GM03348 (cell line): Measurements from ENCODE around the gene IL17C.
"Not testable (repeated sequence)": the region's sequence is repeated elsewhere in the genome, so short reads cannot be mapped to it uniquely, and the experiment has no call there.

ENCODE experiments used
- DNase-seq: peaks from one replicate; pipeline ENCODE4 v3.0.0; 2012; ENCODE audit warnings: low spot score

Gene IL17C

DNA sequence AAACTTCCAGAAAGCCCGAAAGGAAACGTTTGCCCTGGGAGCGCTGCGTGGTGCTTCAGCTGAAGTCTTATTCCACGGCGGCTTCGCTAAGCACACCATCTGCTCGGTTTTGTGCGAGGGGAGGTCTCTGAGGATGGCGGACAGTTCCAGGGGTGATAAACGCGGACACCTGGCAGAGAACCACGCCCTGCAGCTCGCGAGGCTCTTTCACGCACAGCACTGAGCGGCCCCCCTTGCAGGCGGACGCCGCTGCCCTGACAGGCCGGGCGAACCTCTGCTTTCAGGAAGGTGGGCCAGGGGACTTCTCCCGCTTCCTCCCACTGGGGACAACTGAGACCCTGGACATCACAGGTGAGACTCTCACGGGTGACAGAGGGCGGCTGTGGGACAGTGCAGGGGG, 20.8 kb downstream of the IL17C start:
- DNase-seq: no peak

DNA sequence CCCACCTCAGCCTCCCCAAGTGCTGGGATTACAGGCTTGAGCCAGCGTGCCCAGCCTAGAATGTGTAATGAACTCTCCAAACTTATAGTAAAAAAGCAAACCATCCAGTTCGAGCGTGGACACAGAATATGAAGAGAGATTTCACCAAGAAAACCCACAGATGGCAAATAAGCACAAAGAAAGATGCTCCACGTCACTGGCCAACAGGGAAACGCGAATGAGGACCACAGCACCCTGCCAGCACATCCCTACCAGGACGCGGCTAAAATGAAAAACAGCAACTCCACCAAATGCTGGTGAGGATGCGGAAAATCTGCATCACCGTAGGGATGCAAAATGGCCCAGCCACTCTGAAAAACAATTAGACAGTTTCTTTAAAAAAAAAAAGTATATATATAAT, 23.1 kb downstream of the IL17C start:
- DNase-seq: no peak

GRCh38 chr16:88662222-88662842, 24.0 kb downstream of the IL17C start:
- DNase-seq: no peak

DNA sequence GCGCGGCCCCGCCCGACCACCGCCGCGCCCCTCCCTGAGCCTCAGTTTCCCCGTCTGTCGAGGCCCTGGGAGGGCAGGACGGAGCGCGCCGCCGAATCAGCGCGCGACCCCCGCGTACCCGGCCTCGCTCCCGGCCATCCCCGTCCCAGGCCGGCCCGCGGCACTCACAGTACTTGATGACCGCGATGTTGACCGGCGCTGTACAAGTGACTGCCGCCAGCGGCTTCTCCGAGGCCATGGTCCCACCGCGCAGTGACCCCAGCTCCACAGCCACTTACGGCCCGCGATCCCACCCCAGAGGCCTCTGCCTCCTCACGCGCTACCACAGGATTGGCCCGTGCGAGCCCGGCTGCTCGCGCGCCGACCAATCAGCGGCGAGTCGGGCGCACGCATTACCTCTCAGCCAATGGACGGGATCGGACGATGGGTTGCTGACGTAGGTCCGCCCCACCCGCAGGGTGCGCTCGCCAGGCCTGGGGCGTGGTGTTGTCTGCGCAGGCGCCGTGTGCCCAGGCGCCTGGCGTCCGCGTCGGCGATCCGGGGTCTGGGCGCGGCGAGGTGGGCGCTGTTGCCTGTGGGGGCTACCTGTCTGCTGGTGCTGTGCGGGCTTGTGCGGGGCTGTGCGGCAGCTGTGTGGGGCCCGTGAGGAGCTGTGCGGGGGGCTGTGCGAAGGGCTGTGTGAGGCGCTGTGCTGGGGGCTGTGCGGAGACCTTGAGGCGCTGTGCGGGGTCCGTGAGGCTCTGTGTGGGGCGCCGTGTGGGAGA, 24.7 kb downstream of the IL17C start, which contains the start of gene MVD:
MVD (minus strand) TSS at position 249 of the 764 bp plus-strand sequence; CDS start at position 238, 11 bp downstream.
- DNase-seq: peak; percentile 100

DNA sequence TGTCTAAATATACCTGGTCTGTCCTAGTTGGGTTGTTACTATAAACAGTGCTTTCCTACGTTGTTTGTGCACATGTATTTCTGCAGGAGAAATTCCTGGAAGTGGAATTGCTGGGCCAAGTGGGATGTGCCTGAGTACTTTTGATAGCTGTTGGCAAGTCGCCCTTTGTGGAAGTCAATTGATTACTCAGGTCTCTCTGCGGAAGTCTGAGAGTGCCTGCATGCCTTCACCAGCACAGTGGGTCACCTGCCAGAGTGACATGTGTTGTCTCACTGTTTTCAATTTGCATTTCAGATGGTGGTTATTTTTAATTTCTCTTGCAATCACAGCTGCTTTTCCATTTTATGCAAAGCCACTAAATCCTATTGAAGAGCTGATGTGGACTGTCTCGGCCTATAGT, 26.8 kb downstream of the IL17C start:
- no peak for DNase-seq

DNA sequence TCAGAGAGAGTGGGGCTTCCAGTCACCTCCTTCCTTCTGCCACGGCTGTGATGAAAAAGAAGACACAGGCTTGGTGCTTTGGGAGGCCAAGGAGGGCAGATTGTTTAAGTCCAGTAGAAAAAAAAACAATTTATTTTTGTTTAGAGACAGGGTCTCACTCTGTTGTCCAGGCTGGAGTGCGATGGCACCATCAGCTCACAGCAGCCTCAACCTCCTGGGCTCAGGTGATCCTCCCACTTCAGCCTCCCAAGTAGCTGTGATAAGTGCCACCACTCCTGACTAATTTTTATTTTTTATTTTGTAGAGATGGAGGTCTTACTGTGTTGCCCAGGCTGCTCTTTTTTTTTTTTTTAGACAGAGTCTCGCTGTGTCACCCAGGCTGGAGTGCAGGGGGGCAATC, 27.2 kb downstream of the IL17C start:
- no peak for DNase-seq

GRCh38 chr16:88667461-88667860, 29.1 kb downstream of the IL17C start:
- no peak for DNase-seq

DNA sequence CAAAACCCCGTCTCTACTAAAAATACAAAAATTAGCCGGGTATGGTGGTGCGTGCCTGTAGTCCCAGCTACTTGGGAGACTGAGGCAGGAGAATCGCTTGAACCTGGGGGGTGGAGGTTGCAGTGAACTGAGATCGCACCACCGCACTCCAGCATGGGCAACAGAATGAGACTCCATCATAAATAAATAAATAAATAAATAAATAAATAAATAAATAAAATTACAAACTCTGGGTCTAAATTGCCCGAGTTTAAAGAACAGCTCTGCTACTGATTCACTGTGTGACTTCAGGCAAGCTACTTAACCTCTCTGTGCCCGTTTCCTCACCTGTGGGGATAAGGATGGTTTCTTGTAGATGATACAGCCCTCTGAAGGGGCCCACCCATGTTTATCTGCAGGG, 31.1 kb downstream of the IL17C start:
- DNase-seq: not testable (repeated sequence)

- peak; percentile 60 for DNase-seq
Measured at GRCh38 chr16:88669980-88670379, 31.6 kb downstream of the IL17C start.

DNA sequence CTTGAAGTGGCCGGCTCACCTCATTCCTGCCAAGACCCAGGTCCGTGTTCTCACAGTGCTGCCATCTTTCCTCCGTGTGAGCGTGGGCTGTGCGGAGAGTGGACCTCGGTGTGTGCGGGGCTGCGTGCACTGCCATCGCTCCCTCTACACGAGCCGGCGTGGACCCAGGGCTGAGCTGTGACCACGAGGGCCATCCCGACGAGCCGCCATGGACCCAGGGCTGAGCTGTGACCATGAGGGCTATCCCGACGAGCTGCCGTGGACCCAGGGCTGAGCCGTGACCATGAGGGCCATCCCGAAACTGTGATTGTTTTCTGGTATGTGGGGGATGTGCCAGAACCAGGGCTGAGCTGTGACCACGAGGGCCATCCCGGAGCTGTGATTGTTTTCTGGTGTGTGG, 33.4 kb downstream of the IL17C start:
- no peak for DNase-seq

- DNase-seq: no peak
Measured at GRCh38 chr16:88672776-88673175, 34.4 kb downstream of the IL17C start.

GRCh38 chr16:88673716-88674379, 35.5 kb downstream of the IL17C start:
- no peak for DNase-seq

DNA sequence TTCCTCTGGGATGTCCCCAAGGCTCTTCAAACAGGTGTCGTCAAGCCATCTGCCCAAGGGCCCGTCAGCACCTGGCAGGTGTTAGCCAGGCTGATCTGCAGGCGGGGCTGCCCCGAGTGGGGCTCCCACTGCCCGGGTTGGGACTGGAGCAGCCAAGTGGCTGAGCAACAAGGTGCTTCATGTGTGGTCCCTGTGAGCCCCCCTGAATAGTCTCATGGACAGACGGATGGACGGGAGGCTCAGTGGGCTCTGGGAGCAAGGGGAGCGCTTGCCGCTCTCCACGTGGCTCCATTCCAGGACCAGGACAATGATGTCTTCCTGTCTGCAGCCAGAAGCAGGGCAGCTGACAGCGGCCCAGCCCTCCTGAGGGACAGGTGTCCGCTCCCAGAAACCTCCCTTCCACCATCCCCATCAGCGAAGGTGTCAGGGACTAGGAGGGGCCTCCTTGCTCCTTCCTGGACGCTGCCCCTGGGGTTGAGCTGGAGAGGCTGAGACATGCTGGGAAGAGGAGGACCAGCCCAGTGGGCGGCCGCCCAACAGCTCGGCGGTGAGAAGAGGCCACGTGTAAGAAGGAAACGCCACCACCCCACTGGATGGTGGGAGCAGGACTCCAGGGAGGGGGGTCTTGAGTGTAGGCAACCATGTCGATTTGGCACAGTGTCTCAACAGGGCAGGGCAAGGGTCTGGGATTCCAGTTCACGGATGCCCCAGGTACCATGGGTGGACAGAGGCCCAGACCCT, 38.3 kb downstream of the IL17C start:
- no peak for DNase-seq

GRCh38 chr16:88677721-88678120, 39.3 kb downstream of the IL17C start:
- DNase-seq: no peak

DNA sequence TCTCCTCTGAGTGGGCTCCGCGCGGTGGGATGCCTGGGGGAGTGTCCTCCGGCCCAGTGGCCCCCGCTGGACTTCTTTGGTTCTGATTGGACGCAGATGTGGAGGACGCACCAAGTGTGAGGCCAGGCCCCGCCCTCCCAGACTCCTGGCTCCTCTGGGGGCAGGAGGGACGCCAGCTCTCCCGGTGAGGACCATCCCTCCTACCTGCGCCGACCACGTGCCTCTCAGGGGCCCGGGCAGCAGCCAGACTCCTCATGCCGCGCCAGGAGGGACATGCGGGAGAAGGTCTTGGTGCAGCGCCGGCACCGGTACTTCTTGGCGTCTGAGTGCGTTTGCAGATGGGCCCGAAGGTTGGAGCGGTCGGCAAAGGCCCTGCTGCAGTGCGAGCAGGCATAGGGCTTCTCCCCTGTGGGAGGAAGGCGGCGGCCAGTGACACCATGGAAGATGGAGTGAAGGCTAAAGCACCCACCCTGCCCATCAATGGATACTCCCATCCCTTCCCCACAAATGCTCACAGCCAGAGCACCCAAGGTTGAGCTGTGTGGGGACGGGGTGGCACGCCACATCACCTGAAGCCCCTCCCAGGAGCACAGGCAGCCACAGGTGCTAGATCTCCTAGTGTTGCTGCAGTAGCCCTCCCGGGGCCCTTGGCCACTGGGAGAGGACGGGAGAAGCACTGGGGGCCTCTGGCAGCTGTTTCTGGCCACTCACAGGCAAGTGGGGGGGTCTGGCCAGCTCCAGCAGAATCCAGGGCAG, 40.0 kb downstream of the IL17C start:
- no peak for DNase-seq

GRCh38 chr16:88680554-88681083, 42.2 kb downstream of the IL17C start:
- no peak for DNase-seq

GRCh38 chr16:88681084-88681680, 42.8 kb downstream of the IL17C start:
- DNase-seq: no peak

DNA sequence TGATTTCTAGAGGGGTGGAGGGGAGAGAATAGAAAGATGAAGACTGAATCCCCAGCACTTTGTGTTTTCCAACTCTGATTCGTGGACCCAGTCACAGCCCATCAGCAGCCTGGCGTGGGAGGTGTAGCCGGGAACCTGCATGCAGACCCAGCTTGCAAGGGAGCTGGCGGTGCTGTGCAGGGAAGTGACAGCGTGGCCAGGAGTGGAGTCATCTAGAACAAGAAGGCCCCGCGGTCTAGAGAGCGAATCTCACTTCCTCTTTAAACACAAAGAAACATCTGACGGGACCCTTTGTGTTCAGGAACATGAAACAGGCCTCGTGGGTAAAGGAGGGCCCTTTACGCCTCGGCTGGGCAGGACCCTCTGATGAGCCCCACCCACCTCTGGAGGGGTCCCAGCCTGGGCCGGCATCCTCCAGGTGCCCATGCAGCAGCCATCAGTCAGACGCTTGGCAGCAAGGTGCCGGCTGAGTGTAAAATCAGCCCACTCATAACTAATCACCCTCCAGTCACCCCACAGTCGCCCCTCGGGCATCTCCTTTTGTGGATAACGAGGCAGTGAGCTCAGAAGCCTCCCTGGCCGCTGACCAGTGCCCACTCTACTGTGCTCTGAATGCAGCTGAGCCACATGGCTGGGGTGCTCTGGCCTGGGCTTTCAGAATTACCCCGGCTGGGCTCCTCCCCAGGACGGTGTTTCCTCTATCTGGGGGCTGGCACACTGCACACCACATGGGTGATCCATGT, 43.5 kb downstream of the IL17C start:
- DNase-seq: no peak

- DNase-seq: no peak
Measured at GRCh38 chr16:88684569-88685155, 46.3 kb downstream of the IL17C start.
